Measurements from ENCODE around the gene ZNF280D.

DNA sequence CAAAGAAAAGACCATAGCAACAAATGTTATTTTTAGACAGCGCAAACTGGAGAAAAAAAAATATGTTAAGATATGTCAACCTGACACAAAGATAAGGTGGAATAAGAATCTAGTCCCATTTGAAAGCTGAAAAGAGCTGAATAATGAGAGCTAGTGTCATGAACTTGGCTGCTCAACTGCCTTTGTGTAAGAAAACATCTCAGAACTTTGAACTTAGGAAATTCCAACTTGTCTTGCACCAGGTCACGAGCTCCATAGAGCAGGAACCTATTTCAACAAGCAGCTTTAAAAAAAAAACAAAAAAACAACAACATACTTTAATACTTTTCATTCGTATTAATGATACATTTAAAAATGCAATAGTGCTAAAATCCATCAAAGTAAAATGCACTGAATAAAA is 79.5 kb downstream of the ZNF280D start:
- TF ChIP-seq HNRNPK (IDR thresholded peaks at IDR 0.05; ENCODE audit: low read depth, low read length, poor library complexity, severe bottlenecking) (no peak), HNF4G (IDR thresholded peaks at IDR 0.05; ENCODE audit: borderline replicate concordance, low read depth, low read length) (no peak), HNF4G (CRISPR knock-in tag; IDR thresholded peaks at IDR 0.05; ENCODE audit: borderline replicate concordance, low read depth) (no peak), SNAPC5 (CRISPR knock-in tag; IDR thresholded peaks at IDR 0.05; ENCODE audit: borderline replicate concordance) (no peak)
